PFSK-1 (cell line): Measurements from ENCODE around the gene AADACL4. TPM values are rescaled to one million over a fixed set of nuclear protein-coding genes. Genes with fewer than 3 reads are reported as not detected.

Experiments
- FOXP2 ChIP-seq: optimal IDR thresholded peaks from 2 replicates; pipeline ENCODE3; 2011; ENCODE audit warnings: borderline replicate concordance, control low read depth, inconsistent platforms; ENCODE audit not compliant: insufficient read depth; ENCODE audit errors: extremely low read length, extremely low read depth
- POLR2AphosphoS5 ChIP-seq: IDR thresholded peaks from 2 replicates; pipeline ENCODE4 v1.6.1; 2012; ENCODE audit warnings: low read depth, mild to moderate bottlenecking, control low read depth, low read length, moderate library complexity
- REST ChIP-seq, 2 experiments: IDR thresholded peaks; 2 replicates each; pipeline versions ENCODE4 v1.6.1 to v1.8.0; 2011 to 2012; ENCODE audit warnings: low read depth in 2 of 2, low read length in 2 of 2, control low read depth in 1 of 2, inconsistent platforms in 1 of 2, mild to moderate bottlenecking in 1 of 2, moderate library complexity in 1 of 2; ENCODE audit not compliant: insufficient read depth in 1 of 2
- SIN3A ChIP-seq: IDR thresholded peaks from 2 replicates; pipeline ENCODE4 v1.6.1; 2012; ENCODE audit warnings: mild to moderate bottlenecking, low read length, moderate library complexity, borderline replicate concordance; ENCODE audit not compliant: insufficient read depth
- TAF1 ChIP-seq: IDR thresholded peaks from 2 replicates; pipeline ENCODE4 v1.6.1; 2012; ENCODE audit warnings: low read length, control low read depth, borderline replicate concordance; ENCODE audit not compliant: insufficient read depth
- polyA plus RNA-seq: library from polyadenylated mRNA; unstranded; fragments of >200 nt; gene quantifications from one replicate; pipeline ENCODE4 v1.2.1, GENCODE V29; 2012; ENCODE audit warnings: low read depth, missing spikeins; ENCODE audit not compliant: insufficient read length

AADACL4 gene
- not detected for polyA plus RNA-seq

GRCh38 chr1:12643785-12644184 is at the start of gene AADACL4:
AADACL4 (plus strand) TSS chr1:12644085; CDS start chr1:12644547, 462 bp downstream.
- TF ChIP-seq REST (IDR thresholded peaks at IDR 0.05; ENCODE audit: insufficient read depth in 1 of 2, low read depth in 2 of 2, low read length in 2 of 2): no peak
- no peak for TF ChIP-seq SIN3A
- no peak for TF ChIP-seq FOXP2
- TF ChIP-seq TAF1: no peak
- TF ChIP-seq POLR2AphosphoS5: no peak

- TF ChIP-seq POLR2AphosphoS5 (no peak), FOXP2 (no peak), TAF1 (no peak)
Measured at GRCh38 chr1:12594490-12594889, 49.4 kb upstream of the AADACL4 start.

GRCh38 chr1:12594966-12595756 is 48.7 kb upstream of the AADACL4 start:
- TF ChIP-seq FOXP2 (no peak), POLR2AphosphoS5 (no peak), REST (IDR thresholded peaks at IDR 0.05; ENCODE audit: insufficient read depth in 1 of 2, low read depth in 2 of 2, low read length in 2 of 2) (no peak), SIN3A (no peak), TAF1 (no peak)

GRCh38 chr1:12595757-12596006 is 48.2 kb upstream of the AADACL4 start:
- TF ChIP-seq FOXP2: peak; percentile 99
- TF ChIP-seq REST (IDR thresholded peaks at IDR 0.05; ENCODE audit: insufficient read depth in 1 of 2, low read depth in 2 of 2, low read length in 2 of 2): no peak

- TF ChIP-seq TAF1: 0 out of 2 replicates have a peak, but pooled peaks have one; percentile 10
- TF ChIP-seq POLR2AphosphoS5: no peak; the same call in 1 of the 2 replicates
- TF ChIP-seq REST (IDR thresholded peaks at IDR 0.05; ENCODE audit: insufficient read depth in 1 of 2, low read depth in 2 of 2, low read length in 2 of 2): peak in 1 of 2 experiments; percentile 63; a peak in 1 of 4 replicates
Measured at GRCh38 chr1:12596007-12596821, 47.7 kb upstream of the AADACL4 start.
